ENCODE data around the gene SERPINI1. TPM values are rescaled to one million over a fixed set of nuclear protein-coding genes. Genes with fewer than 3 reads are reported as not detected.

SERPINI1 gene
- total and polyA plus RNA-seq, 2 experiments from 2014 or later: 13.2 to 23.1 TPM

GRCh38 chr3:167750272-167750971 is 14.9 kb downstream of the SERPINI1 start:
- no peaks in the 10 kb centered on the region for H3K79me2 ChIP-seq
- H2AFZ ChIP-seq: no peak overlapping the region
- H3K36me3 ChIP-seq (replicated peaks; ENCODE audit: insufficient read depth, low read depth): no peaks in the 10 kb centered on the region
- H3K4me3 ChIP-seq: no peak overlapping the region
- DNase-seq (ENCODE audit: low spot score): no peak
- TF ChIP-seq EZH2 (IDR thresholded peaks at IDR 0.05; ENCODE audit: borderline replicate concordance) (no peak), CTCF (IDR thresholded peaks at IDR 0.05; ENCODE audit: poor library complexity) (no peak), EZH2phosphoT487 (IDR thresholded peaks at IDR 0.05; ENCODE audit: low read depth, severe bottlenecking, unreplicated experiment) (no peak)
- H3K4me2 ChIP-seq: no peak overlapping the region
- H4K20me1 ChIP-seq (ENCODE audit: insufficient read depth, poor library complexity, severe bottlenecking): no peaks in the 10 kb centered on the region
- H3K9me2 ChIP-seq (replicated peaks; ENCODE audit: insufficient read depth): no peaks in the 10 kb centered on the region
- H3K9me3 ChIP-seq (ENCODE audit: low read depth): no peaks in the 10 kb centered on the region
- no peaks in the 10 kb centered on the region for H3K27me3 ChIP-seq
- no peaks in the 10 kb centered on the region for H3K4me1 ChIP-seq (ENCODE audit: insufficient read depth)
- no peak overlapping the region for H3K27ac ChIP-seq
- WGBS (ENCODE audit: low lambda C conversion rate, missing lambda C conversion rate): 95% methylated on average over 3 of the region's 3 CpGs

GRCh38 chr3:167754049-167754448 is 18.5 kb downstream of the SERPINI1 start:
- Histone ChIP-seq H3K27me3 (no peaks in the 10 kb centered on the region), H3K9me3 (ENCODE audit: low read depth) (no peaks in the 10 kb centered on the region), H3K4me3 (no peak overlapping the region), H3K4me2 (no peak overlapping the region), H4K20me1 (ENCODE audit: insufficient read depth, poor library complexity, severe bottlenecking) (no peaks in the 10 kb centered on the region), H3K79me2 (no peaks in the 10 kb centered on the region), H3K27ac (no peak overlapping the region), H3K36me3 (replicated peaks; ENCODE audit: insufficient read depth, low read depth) (no peaks in the 10 kb centered on the region), H3K4me1 (ENCODE audit: insufficient read depth) (no peaks in the 10 kb centered on the region), H2AFZ (no peak overlapping the region), H3K9me2 (replicated peaks; ENCODE audit: insufficient read depth) (no peaks in the 10 kb centered on the region)
- TF ChIP-seq EZH2phosphoT487 (IDR thresholded peaks at IDR 0.05; ENCODE audit: low read depth, severe bottlenecking, unreplicated experiment) (no peak), EZH2 (IDR thresholded peaks at IDR 0.05; ENCODE audit: borderline replicate concordance) (no peak), CTCF (IDR thresholded peaks at IDR 0.05; ENCODE audit: poor library complexity) (no peak)
- no peak for DNase-seq (ENCODE audit: low spot score)

- Histone ChIP-seq H3K9me3 (ENCODE audit: low read depth) (no peaks in the 10 kb centered on the region), H4K20me1 (ENCODE audit: insufficient read depth, poor library complexity, severe bottlenecking) (no peaks in the 10 kb centered on the region), H3K4me3 (no peak overlapping the region), H2AFZ (no peak overlapping the region), H3K4me1 (ENCODE audit: insufficient read depth) (no peaks in the 10 kb centered on the region), H3K27ac (no peak overlapping the region), H3K36me3 (replicated peaks; ENCODE audit: insufficient read depth, low read depth) (no peaks in the 10 kb centered on the region), H3K79me2 (no peaks in the 10 kb centered on the region), H3K27me3 (no peaks in the 10 kb centered on the region), H3K9me2 (replicated peaks; ENCODE audit: insufficient read depth) (no peaks in the 10 kb centered on the region), H3K4me2 (no peak overlapping the region)
- no peak for DNase-seq (ENCODE audit: low spot score)
- TF ChIP-seq EZH2phosphoT487 (IDR thresholded peaks at IDR 0.05; ENCODE audit: low read depth, severe bottlenecking, unreplicated experiment) (no peak), CTCF (IDR thresholded peaks at IDR 0.05; ENCODE audit: poor library complexity) (no peak), EZH2 (IDR thresholded peaks at IDR 0.05; ENCODE audit: borderline replicate concordance) (no peak)
- WGBS (ENCODE audit: low lambda C conversion rate, missing lambda C conversion rate): 74% methylated on average over 1 of the region's 1 CpG
These were observed 25.8 kb downstream of the SERPINI1 start for GRCh38 chr3:167761302-167761701.

Data from hepatocyte (in vitro differentiated cells).